AG09309 (cell line): ENCODE data around the gene FASLG.

ENCODE experiments used
- DNase-seq: peaks from one replicate; pipeline ENCODE4 v3.0.0-alpha.2; 2010; ENCODE audit warnings: low read depth
- H3K4me3 ChIP-seq: 2 replicates; pipeline ENCODE4 v1.5.1; 2011; ENCODE audit warnings: mild to moderate bottlenecking, low read depth, low read length, moderate library complexity; ENCODE audit not compliant: control insufficient read depth
- CTCF ChIP-seq: IDR thresholded peaks from 2 replicates; pipeline ENCODE4 v1.5.1; 2011; ENCODE audit warnings: mild to moderate bottlenecking, low read depth, low read length, inconsistent platforms; ENCODE audit not compliant: insufficient read depth, control insufficient read depth; ENCODE audit errors: missing control alignments

FASLG gene

DNA sequence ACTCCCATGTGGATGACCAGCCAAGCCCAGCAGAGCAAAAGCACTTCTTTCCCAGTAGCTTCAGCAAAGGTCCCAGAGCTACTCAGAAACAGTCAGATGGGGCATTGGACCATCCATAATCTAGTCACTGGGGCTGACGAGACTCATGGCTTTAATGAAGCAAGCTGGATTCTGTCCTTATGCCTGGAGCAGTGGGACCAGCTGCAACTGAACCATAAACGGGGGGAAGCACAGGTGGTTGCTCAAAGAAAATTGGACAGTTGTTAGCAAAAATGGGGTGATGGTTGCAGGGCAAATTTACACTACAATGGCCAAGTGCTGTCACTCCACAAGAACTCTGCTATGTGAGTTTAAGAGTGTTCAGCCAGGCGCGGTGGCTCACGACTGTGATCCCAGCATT lies 17.4 kb upstream of the FASLG start:
- no peak overlapping the region for H3K4me3 ChIP-seq
- no peak for TF ChIP-seq CTCF
- no peak for DNase-seq

DNA sequence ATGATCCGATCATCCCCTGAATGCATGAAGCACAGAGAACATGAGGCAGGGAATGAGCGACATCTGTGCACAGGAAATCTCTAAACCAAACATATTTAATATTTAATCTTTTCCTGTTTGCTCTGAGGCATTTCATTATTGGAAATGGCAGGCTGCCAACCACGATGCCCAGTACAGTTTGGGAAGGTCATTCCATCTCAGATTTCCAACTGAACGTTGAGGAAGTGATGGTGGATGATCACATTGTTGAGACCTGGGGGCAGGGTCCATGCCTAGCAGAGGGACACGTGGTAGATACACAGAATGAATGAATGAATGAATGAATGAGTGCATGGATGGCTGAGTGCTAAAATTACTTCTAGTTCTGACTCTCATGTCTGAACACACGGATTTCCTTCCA lies 15.9 kb upstream of the FASLG start:
- no peak for DNase-seq
- no peak overlapping the region for H3K4me3 ChIP-seq
- no peak for TF ChIP-seq CTCF

GRCh38 chr1:172646653-172647052 lies 12.2 kb upstream of the FASLG start:
- no peak for DNase-seq
- TF ChIP-seq CTCF: no peak
- no peak overlapping the region for H3K4me3 ChIP-seq

GRCh38 chr1:172647110-172647564 lies 11.8 kb upstream of the FASLG start:
- H3K4me3 ChIP-seq: no peak overlapping the region
- no peak for DNase-seq
- TF ChIP-seq CTCF: no peak

DNA sequence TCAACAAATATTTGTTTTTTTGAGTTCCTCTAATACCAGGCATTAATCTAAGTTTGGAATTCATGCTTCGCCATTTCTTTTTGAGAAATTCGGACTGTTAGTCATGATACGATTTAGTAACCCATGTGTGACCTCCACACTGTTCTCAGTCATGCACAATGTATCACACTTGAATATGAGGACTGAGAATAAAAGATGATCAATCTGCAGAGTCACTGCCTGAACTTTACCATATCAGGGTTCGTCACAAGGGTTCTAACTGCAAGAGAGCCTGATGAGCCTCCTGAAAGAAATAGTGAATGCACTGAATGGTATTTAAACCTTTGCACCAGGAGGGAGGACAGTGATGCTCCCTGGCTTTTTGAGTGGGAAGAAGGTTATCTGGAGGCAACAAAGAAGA lies 10.9 kb upstream of the FASLG start:
- no peak for DNase-seq
- no peak overlapping the region for H3K4me3 ChIP-seq
- no peak for TF ChIP-seq CTCF

- H3K4me3 ChIP-seq: no peak overlapping the region
- DNase-seq: no peak
- no peak for TF ChIP-seq CTCF
Observed at GRCh38 chr1:172650474-172651193, 8.3 kb upstream of the FASLG start.
